Heart left ventricle (tissue), 16 donors: ENCODE results near the gene CSRP1. TPM values are rescaled to one million over a fixed set of nuclear protein-coding genes. Genes with fewer than 3 reads are reported as not detected.
A peak's percentile ranks its signal among the peaks of the same experiment; 100 is the strongest.

Experiments used
- ATAC-seq, 4 donors: fragments of 200-7000 bp; cut with Tn5 transposase; one replicate each; pipeline ENCODE4 v1.9.1; 2020 to 2022; ENCODE audit warnings: moderate library complexity in 4 of 4, mild to moderate bottlenecking in 3 of 4, moderate number of reproducible peaks in 1 of 4
- DNase-seq, 5 donors: peaks; one replicate each; pipeline ENCODE4 v3.0.0-alpha.2; 2020
- H3K27ac ChIP-seq, 12 donors: fragments of 200-600 bp; sonication (generic) in 4 of 12; one replicate each; pipeline versions ENCODE4 v1.5.0 to v1.8.0; 2016 to 2022; ENCODE audit warnings: mild to moderate bottlenecking in 2 of 12
- H3K27me3 ChIP-seq, 9 donors: fragments of 200-600 bp; sonication (generic) in 2 of 9; one replicate each; pipeline versions ENCODE4 v1.5.1 to v1.8.0; 2016 to 2022; ENCODE audit warnings: mild to moderate bottlenecking in 3 of 9
- H3K36me3 ChIP-seq, 9 donors: fragments of 200-600 bp; sonication (generic) in 2 of 9; one replicate each; pipeline versions ENCODE4 v1.5.0 to v1.8.0; 2018 to 2022; ENCODE audit warnings: mild to moderate bottlenecking in 2 of 9
- H3K4me1 ChIP-seq, 12 donors: fragments of 200-600 bp; sonication (generic) in 4 of 12; one replicate each; pipeline versions ENCODE4 v1.5.0 to v1.8.0; 2016 to 2022; ENCODE audit warnings: mild to moderate bottlenecking in 3 of 12
- H3K4me3 ChIP-seq, 12 donors: fragments of 200-600 bp; sonication (generic) in 4 of 12; one replicate each; pipeline versions ENCODE4 v1.5.0 to v1.8.0; 2017 to 2022; ENCODE audit warnings: mild to moderate bottlenecking in 9 of 12, moderate library complexity in 4 of 12
- H3K9me3 ChIP-seq, 12 donors: fragments of 200-600 bp; sonication (generic) in 4 of 12; one replicate each; pipeline versions ENCODE4 v1.5.0 to v1.8.0; 2016 to 2022; ENCODE audit warnings: mild to moderate bottlenecking in 1 of 12
- CTCF ChIP-seq, 12 donors: fragments of 200-600 bp; sonication (generic) in 4 of 12; IDR thresholded peaks; one replicate each; pipeline versions ENCODE4 v1.5.0 to v1.8.0; 2018 to 2022; ENCODE audit warnings: antibody characterized with exemption in 12 of 12, mild to moderate bottlenecking in 5 of 12
- POLR2A ChIP-seq, 2 donors: fragments of 450-650 bp; IDR thresholded peaks; one replicate each; pipeline ENCODE4 v1.6.1; 2017; ENCODE audit warnings: antibody characterized with exemption in 2 of 2, mild to moderate bottlenecking in 2 of 2, moderate library complexity in 2 of 2
- WGBS, 4 donors: extraction: QIAGEN DNeasy Blood & Tissue Kit in 2 of 4; methylation state at CpG; one replicate each; pipeline versions ENCODE4 v1.1.5 to v1.1.7; 2013 to 2018; 5-methylcytosine and 5-hydroxymethylcytosine counted together
- intact Hi-C, 10 donors: fragments of 100-400 bp; cut with DNase I; formaldehyde crosslinking; loops; one replicate each; pipeline versions ENCODE4 v1.11.1 to v1.14.2; 2022
- polyA plus RNA-seq, 2 donors: library from polyadenylated mRNA; stranded (reverse); fragments of 200-250 nt; gene quantifications; one replicate each; pipeline ENCODE4 v1.2.3, GENCODE V29; 2013
- total RNA-seq, 9 donors: library from RNA; depleted of rRNA in 2 of 9; stranded (reverse); fragments of >200 nt in 2 of 9; fragmentation: NEBNext Ultra II Directional in 3 of 9; extraction: Animal tissue kit (Norgen Biotek cat#: 25700) in 3 of 9; gene quantifications; one replicate each; pipeline versions ENCODE4 v1.1.0 to v1.2.4, GENCODE V29; 2016 to 2023
- donor health status: ischemic (EF 13 %, LVEDD 7.1; RV severe dilation, severe dysfunction).
- donor health status: healthy with polysubstance abuse.
- donor health status: DM: no; HTN: yes; CAD: no.
- donor health status: DM: no; HTN: no; CAD: no.
- donor health status: ischemic (EF 25% LVEDD 6.9; RV normal size, moderate dysfunction).
- donor health status: ischemic (EF 25% LVEDD 5.7; RV mildly dilated, moderate dysfunction).
- donor health status: healthy.
- donor health status: DM: yes; HTN: yes; CAD: no.
- donor health status: ischemic (EF 35%, LVEDD 5.7; RV mildly dilated, moderate dysfunction).
- donor health status: nonischemic (EF 11% LVEDD 7.7; RV severe dilation, severe dysfunction).
- donor health status: DM: yes; HTN: yes; CAD: no.
- donor health status: PGD.
- donor health status: ischemic (EF 29% LVEDD 5.4; RV normal size, mild dysfunction).
- donor health status: nonischemic (EF 23%, LVEDD 6.1; RV moderate dilation, normal function).

The CSRP1 gene
- total and polyA plus RNA-seq, 11 donors: 35.8 to 325 (median 78.6) TPM

DNA sequence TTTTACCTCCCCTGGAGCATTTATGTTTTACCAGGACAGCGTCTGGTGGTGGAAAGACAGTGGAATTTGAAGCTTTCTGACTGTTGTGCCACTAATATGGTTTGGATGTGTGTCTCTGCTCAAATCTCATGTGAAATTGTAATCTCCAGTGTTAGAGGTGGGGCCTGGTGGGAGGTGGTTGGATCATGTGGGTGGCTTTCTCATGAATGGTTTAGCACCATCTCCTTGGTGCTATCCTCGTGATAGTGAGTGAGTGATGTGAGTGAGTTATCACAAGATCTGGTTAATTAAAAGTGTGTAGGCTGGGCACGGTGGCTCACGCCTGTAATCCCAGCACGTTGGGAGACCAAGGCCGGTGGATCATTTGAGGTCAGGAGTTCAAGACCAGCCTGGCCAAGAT is 61.6 kb downstream of the CSRP1 start:
- Histone ChIP-seq H3K36me3 (no peaks in the 10 kb centered on the region), H3K27me3 (no peaks in the 10 kb centered on the region), H3K4me3 (no peak overlapping the region), H3K27ac (no peak overlapping the region), H3K4me1 (peaks cover 9 to 28% (median 19%) of the 10 kb centered on the region in 12 donors), H3K9me3 (peaks cover 0 to 5% (median 0%) of the 10 kb centered on the region in 12 donors)
- ATAC-seq (no peak), DNase-seq (no peak)
- no peak for TF ChIP-seq CTCF (IDR thresholded peaks at IDR 0.05)
- TF ChIP-seq POLR2A (IDR thresholded peaks at IDR 0.05): no peak
- WGBS, 4 donors: 95 to 97% (median 96%) methylated on average over 6 of the region's 6 CpGs
- intact Hi-C loops: loop anchor here in 6 of 10 donors (5.0 kb wide), 2 partner anchors 37 to 67 kb away; no protein-coding TSS in a partner anchor

GRCh38 chr1:201444792-201445191 is 62.1 kb downstream of the CSRP1 start:
- H3K9me3 ChIP-seq: peaks cover 0 to 5% (median 0%) of the 10 kb centered on the region in 12 donors
- H3K4me3 ChIP-seq: no peak overlapping the region
- no peaks in the 10 kb centered on the region for H3K36me3 ChIP-seq
- intact Hi-C loops: loop anchor here in 6 of 10 donors (5.0 kb wide), 3 partner anchors 33 to 68 kb away; no protein-coding TSS in a partner anchor
- no peaks in the 10 kb centered on the region for H3K27me3 ChIP-seq
- H3K27ac ChIP-seq: no peak overlapping the region
- no peak for ATAC-seq
- H3K4me1 ChIP-seq: peaks cover 9 to 23% (median 14%) of the 10 kb centered on the region in 12 donors
- DNase-seq: no peak
- TF ChIP-seq CTCF (IDR thresholded peaks at IDR 0.05): no peak
- 59 to 74% (median 69%) methylated on average over 4 of the region's 4 CpGs for WGBS, 4 donors

DNA sequence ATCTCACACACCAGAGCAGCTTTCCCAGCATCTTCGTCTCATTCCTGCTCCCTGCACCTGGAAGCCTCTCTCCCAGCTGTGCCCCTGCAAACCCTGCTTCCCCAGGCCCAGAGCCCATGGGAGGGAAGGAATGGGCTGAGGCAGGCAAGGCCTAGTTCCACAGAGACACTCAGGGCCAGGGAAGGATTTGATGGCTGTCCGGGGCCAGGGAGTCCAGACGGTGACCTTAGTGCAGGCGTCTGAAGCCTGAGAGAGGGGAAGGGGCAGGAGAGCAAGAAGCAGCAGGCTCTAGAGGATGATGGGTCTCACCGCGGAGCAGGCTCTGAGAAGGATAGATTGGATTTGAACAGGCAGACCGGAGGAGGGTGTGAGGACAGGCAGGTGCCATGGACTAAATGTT is 63.2 kb downstream of the CSRP1 start:
- Histone ChIP-seq H3K27ac (no peak overlapping the region), H3K27me3 (no peaks in the 10 kb centered on the region), H3K9me3 (peaks cover 0 to 5% (median 0%) of the 10 kb centered on the region in 12 donors), H3K4me1 (peaks cover 5 to 13% (median 10%) of the 10 kb centered on the region in 12 donors), H3K36me3 (no peaks in the 10 kb centered on the region), H3K4me3 (no peak overlapping the region)
- no peak for TF ChIP-seq POLR2A (IDR thresholded peaks at IDR 0.05)
- intact Hi-C loops: loop anchor here in 1 of 10 donors (5.0 kb wide), 1 partner anchor 34 kb away; no protein-coding TSS in a partner anchor
- WGBS, 4 donors: 95 to 97% (median 96%) methylated on average over 7 of the region's 7 CpGs
- DNase-seq (no peak), ATAC-seq (no peak)

- no peak for ATAC-seq
- whole genome bisulfite sequencing, 4 donors: 76 to 89% (median 84%) methylated on average over 3 of the region's 3 CpGs
- H3K36me3 ChIP-seq: no peaks in the 10 kb centered on the region
- H3K4me1 ChIP-seq: peaks cover 0 to 11% (median 5%) of the 10 kb centered on the region in 12 donors
- H3K27me3 ChIP-seq: no peaks in the 10 kb centered on the region
- no peak for DNase-seq
- intact Hi-C loops: loop anchor here in 1 of 10 donors (5.0 kb wide), 1 partner anchor 40 kb away; no protein-coding TSS in a partner anchor
- H3K9me3 ChIP-seq: peaks cover 0 to 5% (median 0%) of the 10 kb centered on the region in 12 donors
- H3K27ac ChIP-seq: no peak overlapping the region
- TF ChIP-seq POLR2A (IDR thresholded peaks at IDR 0.05) (no peak), CTCF (IDR thresholded peaks at IDR 0.05) (no peak)
- no peak overlapping the region for H3K4me3 ChIP-seq
Measured at GRCh38 chr1:201436969-201437368, 70.0 kb downstream of the CSRP1 start.

DNA sequence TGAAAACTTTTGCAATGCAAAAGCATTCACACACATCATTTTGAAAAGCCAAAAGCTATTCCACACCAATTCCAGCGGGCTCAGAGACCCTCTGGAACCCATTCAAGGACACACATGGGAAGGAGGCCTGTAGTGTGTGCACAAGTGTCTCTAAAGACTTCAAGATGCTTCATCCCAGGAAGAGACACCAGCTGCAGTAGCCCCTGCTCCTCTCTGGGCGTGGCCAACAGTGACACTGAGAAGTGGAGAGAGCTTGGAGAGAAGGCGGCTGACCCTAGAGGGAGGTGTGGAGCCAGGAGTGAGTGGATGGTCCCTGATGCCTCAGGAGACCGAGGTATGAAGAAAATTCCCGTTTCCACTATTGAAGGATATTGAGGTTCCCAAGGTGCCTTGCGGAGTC is 70.5 kb downstream of the CSRP1 start:
- Histone ChIP-seq H3K27ac (no peak overlapping the region), H3K36me3 (no peaks in the 10 kb centered on the region), H3K27me3 (no peaks in the 10 kb centered on the region), H3K4me1 (peaks cover 0 to 11% (median 5%) of the 10 kb centered on the region in 12 donors), H3K9me3 (peaks cover 0 to 4% (median 0%) of the 10 kb centered on the region in 12 donors), H3K4me3 (no peak overlapping the region)
- no peak for DNase-seq
- WGBS, 4 donors: 55 to 71% (median 61%) methylated on average over 6 of the region's 6 CpGs
- intact Hi-C loops: loop anchor here in 1 of 10 donors (5.0 kb wide), 1 partner anchor 41 kb away; no protein-coding TSS in a partner anchor
- TF ChIP-seq POLR2A (IDR thresholded peaks at IDR 0.05): no peak
- peak in 1 of 12 donors; percentile 6 for TF ChIP-seq CTCF (IDR thresholded peaks at IDR 0.05)
- ATAC-seq: peak in 3 of 4 donors; percentile 31 to 52 (median 39)
